Measurements from ENCODE around the gene SEC14L2.
A peak's percentile ranks its signal among the peaks of the same experiment; 100 is the strongest.

SEC14L2 gene

DNA sequence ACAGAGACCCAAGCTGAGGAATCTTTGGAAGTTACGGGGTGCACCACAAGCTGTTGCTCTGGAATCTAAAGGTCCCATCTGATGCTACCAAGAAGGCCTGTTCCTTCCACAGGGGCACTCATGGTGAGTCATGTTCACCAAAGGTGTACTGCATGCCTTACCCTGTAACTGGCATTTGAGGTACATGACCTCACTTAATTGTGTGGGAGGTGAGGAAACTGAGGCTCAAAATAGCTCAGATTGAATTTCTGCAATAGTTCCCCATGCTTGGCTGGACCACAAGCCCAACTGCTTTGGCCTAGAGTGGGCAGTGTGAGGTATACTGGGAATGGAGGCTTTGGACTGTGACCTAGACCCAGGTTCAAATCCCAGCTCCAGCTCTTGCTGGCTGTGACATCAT lies 37.0 kb downstream of the SEC14L2 start:
- Histone ChIP-seq H3K18ac (ENCODE audit: low read length) (no peak overlapping the region), H3K23ac (ENCODE audit: low read length) (no peak overlapping the region), H3K4me1 (ENCODE audit: control insufficient read depth in 1 of 2, insufficient read depth in 2 of 2, low read length in 2 of 2) (peaks cover 7 to 14% of the 10 kb centered on the region in 2 experiments), H2AK5ac (ENCODE audit: low read length) (no peak overlapping the region), H2BK12ac (ENCODE audit: low read length) (no peak overlapping the region), H2BK5ac (ENCODE audit: low read depth, low read length, poor library complexity) (no peak overlapping the region), H3K4ac (ENCODE audit: low read depth, low read length) (no peak overlapping the region), H3K27ac (ENCODE audit: low read depth, low read length) (no peak overlapping the region), H3K4me2 (ENCODE audit: low read length) (no peak overlapping the region), H3K27me3 (ENCODE audit: insufficient read depth, low read length) (no peaks in the 10 kb centered on the region), H3K4me3 (ENCODE audit: low read depth, low read length) (no peak overlapping the region), H4K8ac (ENCODE audit: low read depth, low read length) (no peak overlapping the region), H4K12ac (ENCODE audit: low read depth, low read length) (no peak overlapping the region), H2BK120ac (ENCODE audit: insufficient read depth, low read length, poor library complexity) (no peak overlapping the region), H2AFZ (ENCODE audit: insufficient read depth, low read length, poor library complexity) (no peak overlapping the region), H3K36me3 (ENCODE audit: control insufficient read depth in 1 of 2, insufficient read depth in 2 of 2, low read length in 2 of 2) (peaks cover 0 to under 1% of the 10 kb centered on the region in 2 experiments), H3K79me1 (ENCODE audit: low read length) (no peaks in the 10 kb centered on the region), H3K9ac (ENCODE audit: low read length) (no peak overlapping the region), H3K14ac (ENCODE audit: low read length) (no peak overlapping the region), H4K91ac (ENCODE audit: low read depth, low read length) (no peak overlapping the region), H3K9me3 (ENCODE audit: insufficient read depth, low read depth, low read length) (peaks cover 5% of the 10 kb centered on the region), H3K79me2 (ENCODE audit: control insufficient read depth, insufficient read depth, low read length, poor library complexity) (no peaks in the 10 kb centered on the region)
- DNase-seq = no peak
- WGBS (ENCODE audit: extremely low coverage, insufficient coverage, insufficient read length) = no CpG with 5 or more reads among the region's 1 CpG

GRCh38 chr22:30434843-30435242 lies 38.0 kb downstream of the SEC14L2 start:
- peaks cover 5% of the 10 kb centered on the region for H3K9me3 ChIP-seq (ENCODE audit: insufficient read depth, low read depth, low read length)
- no peak overlapping the region for H3K23ac ChIP-seq (ENCODE audit: low read length)
- H3K18ac ChIP-seq (ENCODE audit: low read length) = no peak overlapping the region
- H3K14ac ChIP-seq (ENCODE audit: low read length) = no peak overlapping the region
- no peaks in the 10 kb centered on the region for H3K79me2 ChIP-seq (ENCODE audit: control insufficient read depth, insufficient read depth, low read length, poor library complexity)
- H3K4me3 ChIP-seq (ENCODE audit: low read depth, low read length) = no peak overlapping the region
- no peak overlapping the region for H2BK5ac ChIP-seq (ENCODE audit: low read depth, low read length, poor library complexity)
- no peaks in the 10 kb centered on the region for H3K27me3 ChIP-seq (ENCODE audit: insufficient read depth, low read length)
- no peak overlapping the region for H2BK12ac ChIP-seq (ENCODE audit: low read length)
- no peak overlapping the region for H3K4me2 ChIP-seq (ENCODE audit: low read length)
- no peaks in the 10 kb centered on the region for H3K79me1 ChIP-seq (ENCODE audit: low read length)
- no CpG with 5 or more reads among the region's 1 CpG for WGBS (ENCODE audit: extremely low coverage, insufficient coverage, insufficient read length)
- no peak overlapping the region for H3K9ac ChIP-seq (ENCODE audit: low read length)
- H2BK120ac ChIP-seq (ENCODE audit: insufficient read depth, low read length, poor library complexity) = no peak overlapping the region
- no peak overlapping the region for H4K12ac ChIP-seq (ENCODE audit: low read depth, low read length)
- DNase-seq = no peak
- H3K36me3 ChIP-seq (ENCODE audit: control insufficient read depth in 1 of 2, insufficient read depth in 2 of 2, low read length in 2 of 2) = no peaks in the 10 kb centered on the region
- H4K8ac ChIP-seq (ENCODE audit: low read depth, low read length) = no peak overlapping the region
- H3K4ac ChIP-seq (ENCODE audit: low read depth, low read length) = no peak overlapping the region
- peaks cover 7 to 14% of the 10 kb centered on the region in 2 experiments for H3K4me1 ChIP-seq (ENCODE audit: control insufficient read depth in 1 of 2, insufficient read depth in 2 of 2, low read length in 2 of 2)
- H3K27ac ChIP-seq (ENCODE audit: low read depth, low read length) = no peak overlapping the region
- H4K91ac ChIP-seq (ENCODE audit: low read depth, low read length) = no peak overlapping the region
- H2AFZ ChIP-seq (ENCODE audit: insufficient read depth, low read length, poor library complexity) = no peak overlapping the region
- H2AK5ac ChIP-seq (ENCODE audit: low read length) = no peak overlapping the region

DNA sequence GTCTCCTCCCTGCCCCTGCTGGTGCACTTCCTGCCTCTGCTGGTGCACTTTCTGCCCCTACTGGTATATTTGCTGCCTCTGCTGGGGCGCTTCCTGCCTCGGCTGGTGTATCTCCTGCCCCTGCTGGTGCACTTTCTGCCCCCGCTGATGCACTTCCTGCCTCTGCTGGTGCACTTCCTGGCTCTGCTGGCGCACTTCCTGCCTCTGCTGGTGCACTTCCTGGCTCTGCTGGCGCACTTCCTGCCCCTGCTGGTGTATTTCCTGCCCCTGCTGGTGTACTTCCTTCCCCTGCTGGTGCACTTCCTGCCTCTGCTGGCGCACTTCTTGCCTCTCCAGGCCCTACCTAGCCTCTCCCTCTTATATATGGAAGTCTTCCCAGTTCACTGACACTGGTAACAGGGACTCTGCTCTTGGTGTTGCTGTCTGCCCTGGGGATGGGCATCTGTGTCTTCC lies 38.9 kb downstream of the SEC14L2 start:
- H4K8ac ChIP-seq (ENCODE audit: low read depth, low read length) = peak overlapping the region; percentile 43
- no CpG with 5 or more reads among the region's 6 CpGs for WGBS (ENCODE audit: extremely low coverage, insufficient coverage, insufficient read length)
- no peaks in the 10 kb centered on the region for H3K79me2 ChIP-seq (ENCODE audit: control insufficient read depth, insufficient read depth, low read length, poor library complexity)
- no peak overlapping the region for H2BK12ac ChIP-seq (ENCODE audit: low read length)
- H3K14ac ChIP-seq (ENCODE audit: low read length) = no peak overlapping the region
- H3K4ac ChIP-seq (ENCODE audit: low read depth, low read length) = no peak overlapping the region
- no peak overlapping the region for H2BK120ac ChIP-seq (ENCODE audit: insufficient read depth, low read length, poor library complexity)
- H3K4me3 ChIP-seq (ENCODE audit: low read depth, low read length) = no peak overlapping the region
- DNase-seq = no peak
- H3K23ac ChIP-seq (ENCODE audit: low read length) = no peak overlapping the region
- H2AK5ac ChIP-seq (ENCODE audit: low read length) = no peak overlapping the region
- H3K27ac ChIP-seq (ENCODE audit: low read depth, low read length) = no peak overlapping the region
- no peak overlapping the region for H3K4me2 ChIP-seq (ENCODE audit: low read length)
- H2BK5ac ChIP-seq (ENCODE audit: low read depth, low read length, poor library complexity) = no peak overlapping the region
- H3K18ac ChIP-seq (ENCODE audit: low read length) = no peak overlapping the region
- H3K27me3 ChIP-seq (ENCODE audit: insufficient read depth, low read length) = no peaks in the 10 kb centered on the region
- peaks cover 5% of the 10 kb centered on the region for H3K9me3 ChIP-seq (ENCODE audit: insufficient read depth, low read depth, low read length)
- peaks cover 7 to 14% of the 10 kb centered on the region in 2 experiments for H3K4me1 ChIP-seq (ENCODE audit: control insufficient read depth in 1 of 2, insufficient read depth in 2 of 2, low read length in 2 of 2)
- no peak overlapping the region for H2AFZ ChIP-seq (ENCODE audit: insufficient read depth, low read length, poor library complexity)
- no peaks in the 10 kb centered on the region for H3K36me3 ChIP-seq (ENCODE audit: control insufficient read depth in 1 of 2, insufficient read depth in 2 of 2, low read length in 2 of 2)
- no peak overlapping the region for H3K9ac ChIP-seq (ENCODE audit: low read length)
- peak overlapping the region; percentile 11 for H4K12ac ChIP-seq (ENCODE audit: low read depth, low read length)
- H3K79me1 ChIP-seq (ENCODE audit: low read length) = no peaks in the 10 kb centered on the region
- no peak overlapping the region for H4K91ac ChIP-seq (ENCODE audit: low read depth, low read length)

DNA sequence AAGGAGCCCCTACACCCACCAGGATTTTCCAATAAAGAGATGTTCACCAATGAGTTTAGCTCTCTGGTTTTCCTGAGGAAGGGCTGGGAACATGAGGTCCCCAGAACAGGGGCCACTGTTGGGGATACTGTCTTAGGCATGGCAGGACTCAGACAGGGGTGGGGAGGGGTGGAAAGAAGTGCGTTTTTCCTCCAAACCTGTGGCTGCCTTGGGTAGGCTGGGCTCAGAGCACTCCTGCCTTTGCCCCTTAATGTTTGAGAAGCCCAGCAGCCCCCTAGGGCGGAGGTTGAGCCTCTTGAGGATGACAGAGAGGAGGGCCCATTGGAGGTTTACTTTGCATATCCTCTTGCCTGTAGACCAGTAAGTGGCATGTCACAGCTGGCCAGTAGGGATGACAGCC lies 39.4 kb downstream of the SEC14L2 start:
- WGBS (ENCODE audit: extremely low coverage, insufficient coverage, insufficient read length) = no CpG with 5 or more reads among the region's 2 CpGs
- no peak for DNase-seq

More for the DNA sequence above, 39.4 kb downstream of the SEC14L2 start:
- Histone ChIP-seq H3K18ac (ENCODE audit: low read length) (no peak overlapping the region), H2AFZ (ENCODE audit: insufficient read depth, low read length, poor library complexity) (no peak overlapping the region), H4K8ac (ENCODE audit: low read depth, low read length) (no peak overlapping the region), H2BK5ac (ENCODE audit: low read depth, low read length, poor library complexity) (no peak overlapping the region), H2BK12ac (ENCODE audit: low read length) (no peak overlapping the region), H3K79me2 (ENCODE audit: control insufficient read depth, insufficient read depth, low read length, poor library complexity) (no peaks in the 10 kb centered on the region), H3K4me3 (ENCODE audit: low read depth, low read length) (no peak overlapping the region), H3K4me2 (ENCODE audit: low read length) (no peak overlapping the region), H2AK5ac (ENCODE audit: low read length) (no peak overlapping the region), H3K27me3 (ENCODE audit: insufficient read depth, low read length) (no peaks in the 10 kb centered on the region), H3K79me1 (ENCODE audit: low read length) (no peaks in the 10 kb centered on the region), H3K14ac (ENCODE audit: low read length) (no peak overlapping the region), H3K27ac (ENCODE audit: low read depth, low read length) (no peak overlapping the region), H2BK120ac (ENCODE audit: insufficient read depth, low read length, poor library complexity) (no peak overlapping the region), H4K12ac (ENCODE audit: low read depth, low read length) (no peak overlapping the region), H3K4me1 (ENCODE audit: control insufficient read depth in 1 of 2, insufficient read depth in 2 of 2, low read length in 2 of 2) (peaks cover 7 to 14% of the 10 kb centered on the region in 2 experiments), H3K9me3 (ENCODE audit: insufficient read depth, low read depth, low read length) (peaks cover 5% of the 10 kb centered on the region), H4K91ac (ENCODE audit: low read depth, low read length) (no peak overlapping the region), H3K23ac (ENCODE audit: low read length) (no peak overlapping the region), H3K9ac (ENCODE audit: low read length) (no peak overlapping the region), H3K36me3 (ENCODE audit: control insufficient read depth in 1 of 2, insufficient read depth in 2 of 2, low read length in 2 of 2) (no peaks in the 10 kb centered on the region), H3K4ac (ENCODE audit: low read depth, low read length) (no peak overlapping the region)

Measured in trophoblast cell (in vitro differentiated cells and primary cell).